Keratinocyte (primary cell): ENCODE data around the gene FAM120A. TPM values are rescaled to one million over a fixed set of nuclear protein-coding genes. Genes with fewer than 3 reads are reported as not detected.

ENCODE experiments used
- DNase-seq: peaks from one replicate; pipeline ENCODE4 v3.0.0-alpha.2; 2011; ENCODE audit warnings: low read depth, missing footprints, low spot score
- FAIRE-seq: peaks from 2 replicates; lab custom pipeline; 2011; peaks lifted over from hg19 to GRCh38; lab: Jason Lieb, UNC
- H2AFZ ChIP-seq: 2 replicates; pipeline ENCODE4 v1.6.0; 2012; ENCODE audit warnings: low read length, control low read depth, inconsistent platforms; ENCODE audit not compliant: control insufficient read depth
- H3K27ac ChIP-seq: 2 replicates; pipeline ENCODE4 v1.5.1; 2011; ENCODE audit warnings: low read length; ENCODE audit not compliant: control insufficient read depth, insufficient read depth
- H3K27me3 ChIP-seq: 3 replicates; pipeline ENCODE4 v1.6.0; 2011; ENCODE audit warnings: low read length; ENCODE audit not compliant: control insufficient read depth, insufficient read depth; ENCODE audit errors: extremely low read depth
- H3K36me3 ChIP-seq, 2 experiments: 2 replicates in 1 of 2; 3 replicates in 1 of 2; pipeline ENCODE4 v1.5.1; 2011; ENCODE audit warnings: low read length in 2 of 2, mild to moderate bottlenecking in 1 of 2; ENCODE audit not compliant: control insufficient read depth in 2 of 2, insufficient read depth in 2 of 2; ENCODE audit errors: extremely low read depth in 1 of 2
- H3K4me1 ChIP-seq: 3 replicates; pipeline ENCODE4 v1.5.1; 2011; ENCODE audit warnings: low read length; ENCODE audit not compliant: control insufficient read depth, insufficient read depth; ENCODE audit errors: extremely low read depth
- H3K4me2 ChIP-seq: 3 replicates; pipeline ENCODE4 v1.6.0; 2011; ENCODE audit warnings: low read depth, low read length; ENCODE audit not compliant: control insufficient read depth, insufficient read depth; ENCODE audit errors: extremely low read depth
- H3K4me3 ChIP-seq, 3 experiments: fragments of 200-600 bp in 1 of 3; sonication (generic) in 1 of 3; 2 replicates in 2 of 3; 3 replicates in 1 of 3; pipeline ENCODE4 v1.5.1; 2011 to 2016; ENCODE audit warnings: low read length in 3 of 3, mild to moderate bottlenecking in 3 of 3, control low read depth in 2 of 3, inconsistent platforms in 1 of 3, low read depth in 1 of 3, mixed read lengths in 1 of 3, mixed run types in 1 of 3, moderate library complexity in 1 of 3; ENCODE audit not compliant: control insufficient read depth in 2 of 3, insufficient read depth in 2 of 3; ENCODE audit errors: extremely low read depth in 1 of 3
- H3K79me2 ChIP-seq: 2 replicates; pipeline ENCODE4 v1.6.0; 2012; ENCODE audit warnings: low read length; ENCODE audit not compliant: control insufficient read depth, insufficient read depth
- H3K9ac ChIP-seq: 3 replicates; pipeline ENCODE4 v1.6.0; 2011; ENCODE audit warnings: low read length; ENCODE audit not compliant: control insufficient read depth, insufficient read depth; ENCODE audit errors: extremely low read depth
- H3K9me1 ChIP-seq: 3 replicates; pipeline ENCODE4 v1.6.0; 2011; ENCODE audit warnings: low read length; ENCODE audit not compliant: control insufficient read depth, insufficient read depth; ENCODE audit errors: extremely low read depth
- H3K9me3 ChIP-seq: 2 replicates; pipeline ENCODE4 v1.5.1; 2012; ENCODE audit warnings: low read depth, low read length; ENCODE audit not compliant: control insufficient read depth
- H4K20me1 ChIP-seq: 3 replicates; pipeline ENCODE4 v1.6.0; 2011; ENCODE audit warnings: low read length; ENCODE audit not compliant: control insufficient read depth, insufficient read depth; ENCODE audit errors: extremely low read depth
- CTCF ChIP-seq, 3 experiments: IDR thresholded peaks in 1 of 3; conservative IDR thresholded peaks in 1 of 3; optimal IDR thresholded peaks in 1 of 3; 2 replicates in 2 of 3; 3 replicates in 1 of 3; pipeline versions ENCODE3 to v1.5.1; 2011; ENCODE audit warnings: low read length in 3 of 3, mild to moderate bottlenecking in 3 of 3, moderate library complexity in 2 of 3, control low read depth in 1 of 3, inconsistent platforms in 1 of 3; ENCODE audit not compliant: insufficient read depth in 2 of 3; ENCODE audit errors: extremely low read depth in 1 of 3
- EZH2 ChIP-seq: IDR thresholded peaks from one replicate; pipeline ENCODE4 v1.6.1; 2012; ENCODE audit warnings: inconsistent platforms, mild to moderate bottlenecking, low read length, moderate library complexity
- dilution Hi-C: fragments of 300-500 bp; cut with MboI; formaldehyde crosslinking; loops from one replicate; pipeline ENCODE4 v1.7.0; 2020; ENCODE audit warnings: low sequenced_read_pairs; ENCODE audit not compliant: extremely low pct_ligation_motif_present
- polyA plus RNA-seq, 5 experiments: library from polyadenylated mRNA; depleted of rRNA in 3 of 5; stranded (reverse) in 3 of 5; stranded (forward) in 1 of 5; unstranded in 1 of 5; fragments of >200 nt; gene quantifications; 1 replicate in 1 of 5; 2 replicates in 3 of 5; 3 replicates in 1 of 5; pipeline versions ENCODE4 v1.2.1 to v1.2.3, GENCODE V29; 2011 to 2012; ENCODE audit warnings: missing spikeins in 2 of 5, low read depth in 1 of 5, low replicate concordance in 1 of 5

FAM120A gene
- polyA plus RNA-seq, 1 donor (not counting 4 experiments of a cell fraction or from before 2014, with no cell fraction given) = 79.2 TPM

- Histone ChIP-seq H3K79me2 (no peaks in the 10 kb centered on the region), H3K4me3 (no peak overlapping the region), H3K4me2 (no peak overlapping the region), H3K9me1 (no peaks in the 10 kb centered on the region), H2AFZ (no peak overlapping the region), H3K36me3 (peaks cover 21 to 27% of the 10 kb centered on the region in 2 experiments), H3K9me3 (no peaks in the 10 kb centered on the region), H3K27me3 (no peaks in the 10 kb centered on the region), H3K4me1 (peaks cover 10% of the 10 kb centered on the region), H4K20me1 (peaks cover 2% of the 10 kb centered on the region), H3K27ac (no peak overlapping the region), H3K9ac (no peak overlapping the region)
- no peak for FAIRE-seq
- dilution Hi-C loops = no loop called here
- DNase-seq = no peak
- TF ChIP-seq EZH2 (no peak), CTCF (optimal IDR thresholded peaks at IDR 0.05 in 1 of 3, IDR thresholded peaks at IDR 0.05 in 1 of 3, conservative IDR thresholded peaks at IDR 0.05 in 1 of 3; ENCODE audit: extremely low read depth in 1 of 3, insufficient read depth in 2 of 3, low read length in 3 of 3) (no peak)
Observed at GRCh38 chr9:93552923-93553322, 101.4 kb downstream of the FAM120A start.

- Histone ChIP-seq H3K9ac (no peak overlapping the region), H3K27me3 (no peaks in the 10 kb centered on the region), H3K4me1 (no peaks in the 10 kb centered on the region), H3K4me2 (no peak overlapping the region), H4K20me1 (peaks cover 2% of the 10 kb centered on the region), H3K9me1 (no peaks in the 10 kb centered on the region), H3K4me3 (no peak overlapping the region), H3K79me2 (no peaks in the 10 kb centered on the region), H3K36me3 (peaks cover 35 to 45% of the 10 kb centered on the region in 2 experiments), H3K9me3 (no peaks in the 10 kb centered on the region), H3K27ac (no peak overlapping the region), H2AFZ (no peak overlapping the region)
- no peak for TF ChIP-seq EZH2
- TF ChIP-seq CTCF (optimal IDR thresholded peaks at IDR 0.05 in 1 of 3, IDR thresholded peaks at IDR 0.05 in 1 of 3, conservative IDR thresholded peaks at IDR 0.05 in 1 of 3; ENCODE audit: extremely low read depth in 1 of 3, insufficient read depth in 2 of 3, low read length in 3 of 3) = no peak
- no peak for DNase-seq
- FAIRE-seq = no peak
- dilution Hi-C loops = no loop called here
Observed at GRCh38 chr9:93555370-93555769, 103.9 kb downstream of the FAM120A start.
